Measurements from ENCODE around the gene EML4. TPM values are rescaled to one million over a fixed set of nuclear protein-coding genes. Genes with fewer than 3 reads are reported as not detected.

EML4 gene
- total and polyA plus RNA-seq, 2 of the 13 experiments (the other 11 are each of a cell fraction or from before 2014, with no cell fraction given): 243 to 476 TPM

DNA sequence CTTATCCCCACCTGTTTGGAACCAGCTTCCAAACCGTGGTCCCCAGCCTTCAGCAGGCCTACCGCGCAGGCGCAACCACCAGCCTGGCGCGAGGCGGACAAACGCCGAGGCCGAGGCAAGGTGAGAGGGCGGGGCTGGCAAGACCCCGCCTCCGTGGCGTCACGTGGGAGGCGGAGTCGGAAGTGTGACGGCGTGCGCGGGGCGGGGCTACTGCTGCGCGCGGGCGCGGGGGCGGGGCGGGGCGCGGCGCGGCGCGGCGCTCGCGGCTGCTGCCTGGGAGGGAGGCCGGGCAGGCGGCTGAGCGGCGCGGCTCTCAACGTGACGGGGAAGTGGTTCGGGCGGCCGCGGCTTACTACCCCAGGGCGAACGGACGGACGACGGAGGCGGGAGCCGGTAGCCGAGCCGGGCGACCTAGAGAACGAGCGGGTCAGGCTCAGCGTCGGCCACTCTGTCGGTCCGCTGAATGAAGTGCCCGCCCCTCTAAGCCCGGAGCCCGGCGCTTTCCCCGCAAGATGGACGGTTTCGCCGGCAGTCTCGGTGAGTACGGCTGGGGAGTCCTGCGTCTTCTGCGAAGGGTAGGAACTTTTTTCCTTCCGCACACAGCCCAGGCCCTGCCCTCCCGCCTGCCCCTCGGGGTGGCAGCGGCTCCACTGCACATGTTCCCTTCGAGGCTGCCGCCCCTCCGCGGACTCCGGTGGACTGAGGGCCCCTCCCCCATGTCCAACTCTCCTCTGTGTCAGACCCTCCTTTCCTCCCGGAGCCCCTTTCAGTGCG is at the start of gene EML4 (continued):
- TF ChIP-seq, protein P1, sequence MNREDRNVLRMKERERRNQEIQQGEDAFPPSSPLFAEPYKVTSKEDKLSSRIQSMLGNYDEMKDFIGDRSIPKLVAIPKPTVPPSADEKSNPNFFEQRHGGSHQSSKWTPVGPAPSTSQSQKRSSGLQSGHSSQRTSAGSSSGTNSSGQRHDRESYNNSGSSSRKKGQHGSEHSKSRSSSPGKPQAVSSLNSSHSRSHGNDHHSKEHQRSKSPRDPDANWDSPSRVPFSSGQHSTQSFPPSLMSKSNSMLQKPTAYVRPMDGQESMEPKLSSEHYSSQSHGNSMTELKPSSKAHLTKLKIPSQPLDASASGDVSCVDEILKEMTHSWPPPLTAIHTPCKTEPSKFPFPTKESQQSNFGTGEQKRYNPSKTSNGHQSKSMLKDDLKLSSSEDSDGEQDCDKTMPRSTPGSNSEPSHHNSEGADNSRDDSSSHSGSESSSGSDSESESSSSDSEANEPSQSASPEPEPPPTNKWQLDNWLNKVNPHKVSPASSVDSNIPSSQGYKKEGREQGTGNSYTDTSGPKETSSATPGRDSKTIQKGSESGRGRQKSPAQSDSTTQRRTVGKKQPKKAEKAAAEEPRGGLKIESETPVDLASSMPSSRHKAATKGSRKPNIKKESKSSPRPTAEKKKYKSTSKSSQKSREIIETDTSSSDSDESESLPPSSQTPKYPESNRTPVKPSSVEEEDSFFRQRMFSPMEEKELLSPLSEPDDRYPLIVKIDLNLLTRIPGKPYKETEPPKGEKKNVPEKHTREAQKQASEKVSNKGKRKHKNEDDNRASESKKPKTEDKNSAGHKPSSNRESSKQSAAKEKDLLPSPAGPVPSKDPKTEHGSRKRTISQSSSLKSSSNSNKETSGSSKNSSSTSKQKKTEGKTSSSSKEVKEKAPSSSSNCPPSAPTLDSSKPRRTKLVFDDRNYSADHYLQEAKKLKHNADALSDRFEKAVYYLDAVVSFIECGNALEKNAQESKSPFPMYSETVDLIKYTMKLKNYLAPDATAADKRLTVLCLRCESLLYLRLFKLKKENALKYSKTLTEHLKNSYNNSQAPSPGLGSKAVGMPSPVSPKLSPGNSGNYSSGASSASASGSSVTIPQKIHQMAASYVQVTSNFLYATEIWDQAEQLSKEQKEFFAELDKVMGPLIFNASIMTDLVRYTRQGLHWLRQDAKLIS (CRISPR knock-in tag; IDR thresholded peaks at IDR 0.05): peak; percentile 94
- no peak for TF ChIP-seq AKAP8 (CRISPR knock-in tag; IDR thresholded peaks at IDR 0.05)
- TF ChIP-seq, protein P2, sequence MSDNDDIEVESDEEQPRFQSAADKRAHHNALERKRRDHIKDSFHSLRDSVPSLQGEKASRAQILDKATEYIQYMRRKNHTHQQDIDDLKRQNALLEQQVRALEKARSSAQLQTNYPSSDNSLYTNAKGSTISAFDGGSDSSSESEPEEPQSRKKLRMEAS (IDR thresholded peaks at IDR 0.05): peak; percentile 98
- TF ChIP-seq THYN1 (CRISPR knock-in tag; IDR thresholded peaks at IDR 0.05; ENCODE audit: borderline replicate concordance, low read depth): no peak
- TF ChIP-seq ZNF44 (CRISPR knock-in tag; IDR thresholded peaks at IDR 0.05): no peak; the same call in 1 of the 2 replicates
- no peak; the same call in 1 of the 2 replicates for TF ChIP-seq HMG20B (CRISPR knock-in tag; conservative IDR thresholded peaks at IDR 0.05)
- peak; percentile 51; the same call in 1 of the 2 replicates for TF ChIP-seq ZNF646 (CRISPR knock-in tag; IDR thresholded peaks at IDR 0.05)
- TF ChIP-seq ARNTL (CRISPR knock-in tag; IDR thresholded peaks at IDR 0.05): no peak; the same call in 1 of the 2 replicates
- TF ChIP-seq KLF13 (CRISPR knock-in tag; IDR thresholded peaks at IDR 0.05): no peak
- TF ChIP-seq ZNF577 (CRISPR knock-in tag; IDR thresholded peaks at IDR 0.05; ENCODE audit: borderline replicate concordance, low read depth): 0 out of 2 replicates have a peak, but pooled peaks have one; percentile 46
- TF ChIP-seq HOXD1 (CRISPR knock-in tag; IDR thresholded peaks at IDR 0.05): no peak
- TF ChIP-seq KDM6A (CRISPR knock-in tag; IDR thresholded peaks at IDR 0.05; ENCODE audit: low read depth): no peak
- TF ChIP-seq MEF2D (CRISPR knock-in tag; IDR thresholded peaks at IDR 0.05): 0 out of 2 replicates have a peak, but pooled peaks have one; percentile 14
- peak; percentile 61; the same call in 1 of the 2 replicates for TF ChIP-seq ATF7-NPFF (CRISPR knock-in tag; IDR thresholded peaks at IDR 0.05; ENCODE audit: low read depth)
- TF ChIP-seq, protein P3, sequence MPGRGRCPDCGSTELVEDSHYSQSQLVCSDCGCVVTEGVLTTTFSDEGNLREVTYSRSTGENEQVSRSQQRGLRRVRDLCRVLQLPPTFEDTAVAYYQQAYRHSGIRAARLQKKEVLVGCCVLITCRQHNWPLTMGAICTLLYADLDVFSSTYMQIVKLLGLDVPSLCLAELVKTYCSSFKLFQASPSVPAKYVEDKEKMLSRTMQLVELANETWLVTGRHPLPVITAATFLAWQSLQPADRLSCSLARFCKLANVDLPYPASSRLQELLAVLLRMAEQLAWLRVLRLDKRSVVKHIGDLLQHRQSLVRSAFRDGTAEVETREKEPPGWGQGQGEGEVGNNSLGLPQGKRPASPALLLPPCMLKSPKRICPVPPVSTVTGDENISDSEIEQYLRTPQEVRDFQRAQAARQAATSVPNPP (CRISPR knock-in tag; IDR thresholded peaks at IDR 0.05): no peak; the same call in 1 of the 2 replicates
- TF ChIP-seq, protein P4, sequence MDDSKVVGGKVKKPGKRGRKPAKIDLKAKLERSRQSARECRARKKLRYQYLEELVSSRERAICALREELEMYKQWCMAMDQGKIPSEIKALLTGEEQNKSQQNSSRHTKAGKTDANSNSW (CRISPR knock-in tag; IDR thresholded peaks at IDR 0.05; ENCODE audit: borderline replicate concordance): peak; percentile 93; the same call in 1 of the 2 replicates
- no peak for TF ChIP-seq TOPORS (CRISPR knock-in tag; IDR thresholded peaks at IDR 0.05)

Measured in HepG2 (cell line).